Kidney tubule cell (primary cell): ENCODE measurements around the gene ASAP2.

ENCODE experiments used
- DNase-seq: peaks from one replicate; pipeline ENCODE4 v3.0.0-alpha.2; 2018; ENCODE audit warnings: low spot score

The ASAP2 gene

DNA sequence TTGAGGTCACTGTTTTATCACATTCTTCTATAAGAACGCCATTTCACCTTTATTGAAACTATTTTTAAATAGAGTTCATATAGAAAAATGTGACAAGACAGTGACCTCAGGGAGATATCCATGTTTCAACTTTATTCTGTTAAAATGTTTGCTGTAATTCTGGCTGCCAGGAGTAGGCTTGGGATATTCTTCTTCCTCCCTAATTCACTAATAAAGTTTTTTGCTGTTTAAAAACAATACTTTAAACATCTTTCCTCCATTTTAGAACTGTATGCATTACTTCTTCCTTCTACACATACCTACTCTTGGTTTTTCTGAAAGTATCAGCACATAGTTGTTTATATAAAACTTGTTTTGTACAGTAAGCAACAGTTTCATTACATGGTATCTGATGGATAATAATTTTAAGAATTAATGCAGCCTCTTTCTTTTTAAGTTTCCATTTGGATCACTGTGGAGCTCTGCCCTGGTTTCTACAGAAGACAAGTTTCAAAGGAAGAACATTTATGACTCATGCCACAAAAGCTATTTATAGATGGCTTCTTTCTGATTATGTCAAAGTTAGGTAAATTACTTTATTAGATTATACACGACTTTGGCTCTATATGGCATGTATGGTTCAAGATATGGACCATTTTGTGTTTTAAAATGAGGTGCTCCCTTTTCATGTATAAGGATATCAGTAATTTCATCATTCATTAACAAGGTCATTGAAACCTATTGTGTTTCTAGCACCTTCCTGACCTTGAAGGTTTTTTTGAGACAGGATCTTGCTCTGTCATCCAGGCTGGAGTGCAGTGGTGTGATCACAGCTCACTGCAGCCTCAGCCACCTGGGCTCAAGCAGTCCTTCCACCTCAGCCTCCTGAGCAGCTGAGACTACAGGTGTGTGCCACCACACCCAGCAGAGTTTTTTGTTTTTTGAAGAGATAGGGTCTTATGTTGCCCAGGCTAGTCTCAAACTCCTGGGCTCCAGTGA lies 224.0 kb downstream of the ASAP2 start:
- peak; percentile 29 for DNase-seq

DNA sequence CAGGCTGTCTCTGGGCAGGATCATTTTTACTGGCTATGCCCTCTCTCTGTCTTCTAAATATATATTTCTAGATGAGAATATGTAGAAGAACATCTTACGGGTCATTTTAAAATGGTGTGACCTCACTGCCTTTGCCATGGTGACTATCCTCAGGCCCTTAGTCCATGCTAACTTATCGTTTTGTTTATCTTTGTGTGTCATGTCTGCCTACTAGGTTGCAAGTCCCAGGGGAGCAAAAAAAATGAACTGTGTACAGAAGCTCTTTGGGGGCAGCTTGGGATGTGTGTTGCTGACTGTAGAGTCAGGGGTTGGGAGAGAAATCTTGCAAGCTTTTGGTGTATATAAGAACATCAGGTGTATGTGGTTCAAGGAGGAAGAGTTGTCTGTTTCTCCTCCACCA lies 227.9 kb downstream of the ASAP2 start:
- DNase-seq = no peak

DNA sequence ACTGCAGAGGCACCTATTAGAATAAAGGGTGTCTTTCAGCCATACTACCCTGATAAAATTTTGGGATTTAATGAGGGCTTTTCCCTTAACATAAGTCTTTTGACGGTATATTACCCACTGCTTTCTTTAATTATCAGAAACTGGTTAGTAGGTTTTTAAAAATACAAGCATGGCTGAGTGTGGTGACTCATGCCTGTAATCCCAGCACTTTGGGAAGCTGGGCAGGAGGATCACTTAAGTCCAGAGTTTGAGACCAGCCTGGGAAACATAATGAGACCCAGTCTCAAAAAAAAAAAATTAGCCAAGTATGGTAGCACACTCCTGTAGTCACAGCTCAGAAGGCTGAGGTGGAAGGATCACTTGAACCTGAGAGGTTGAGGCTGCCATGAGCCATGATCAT lies 232.9 kb downstream of the ASAP2 start:
- DNase-seq = no peak

DNA sequence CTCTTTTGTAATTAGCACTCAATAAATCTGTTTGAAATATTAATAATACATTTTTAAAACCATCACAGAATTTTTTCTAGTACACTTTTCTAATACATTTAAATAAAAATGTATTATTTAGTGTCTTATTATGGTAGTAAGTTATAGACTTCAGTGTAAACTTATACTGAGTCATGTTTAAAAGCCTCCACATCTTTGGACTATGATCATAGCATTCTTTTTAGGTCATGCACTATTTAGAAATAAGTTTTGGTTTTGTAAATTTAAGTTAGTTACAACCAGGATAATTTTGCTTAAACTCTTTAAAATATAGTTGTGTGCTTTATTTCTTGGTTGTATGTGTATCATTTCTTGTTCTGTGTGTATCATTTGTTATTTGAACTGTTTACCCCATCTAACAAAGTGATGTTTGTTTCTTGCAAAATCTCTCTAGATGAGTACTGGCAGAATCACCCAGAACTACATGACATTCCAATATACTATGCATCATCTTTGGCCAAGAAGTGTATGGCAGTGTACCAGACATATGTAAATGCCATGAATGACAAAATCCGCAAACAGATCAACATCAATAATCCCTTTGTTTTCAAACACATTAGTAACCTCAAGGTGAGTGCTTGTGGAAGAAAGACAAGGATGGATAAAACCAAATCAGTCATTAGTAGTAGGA lies 233.6 kb downstream of the ASAP2 start:
- no peak for DNase-seq

DNA sequence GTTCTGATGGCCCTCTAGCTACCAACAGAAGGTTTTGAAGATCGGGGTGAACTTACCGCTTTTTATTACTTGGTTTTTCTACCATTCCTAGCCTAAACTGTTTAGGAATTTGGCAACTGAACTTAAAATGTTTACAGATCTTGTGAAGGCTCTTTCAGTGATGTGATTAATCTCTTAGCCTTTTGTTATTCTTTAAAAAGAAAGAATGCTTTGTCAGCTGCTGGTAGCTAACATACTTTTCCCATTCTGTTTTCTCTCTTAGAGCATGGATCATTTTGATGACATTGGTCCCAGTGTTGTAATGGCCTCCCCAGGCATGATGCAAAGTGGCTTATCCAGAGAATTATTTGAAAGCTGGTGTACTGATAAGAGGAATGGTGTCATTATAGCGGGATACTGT lies 234.9 kb downstream of the ASAP2 start:
- DNase-seq = no peak

DNA sequence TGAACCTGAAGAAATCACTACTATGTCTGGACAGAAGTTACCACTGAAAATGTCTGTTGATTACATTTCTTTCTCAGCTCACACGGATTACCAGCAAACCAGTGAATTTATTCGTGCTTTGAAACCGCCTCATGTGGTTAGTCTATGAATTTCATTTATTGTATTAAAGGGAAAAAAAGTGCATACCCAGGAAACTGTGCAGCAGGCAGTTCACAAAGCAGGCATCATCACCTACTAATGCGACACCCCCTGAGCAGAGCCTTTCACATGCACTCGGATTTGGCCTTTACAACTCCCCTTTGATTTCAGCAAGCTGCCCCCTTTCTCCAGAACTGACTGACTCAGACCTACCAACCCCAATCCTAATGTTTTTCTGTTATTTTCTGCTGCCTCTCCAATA lies 236.9 kb downstream of the ASAP2 start:
- DNase-seq = no peak

DNA sequence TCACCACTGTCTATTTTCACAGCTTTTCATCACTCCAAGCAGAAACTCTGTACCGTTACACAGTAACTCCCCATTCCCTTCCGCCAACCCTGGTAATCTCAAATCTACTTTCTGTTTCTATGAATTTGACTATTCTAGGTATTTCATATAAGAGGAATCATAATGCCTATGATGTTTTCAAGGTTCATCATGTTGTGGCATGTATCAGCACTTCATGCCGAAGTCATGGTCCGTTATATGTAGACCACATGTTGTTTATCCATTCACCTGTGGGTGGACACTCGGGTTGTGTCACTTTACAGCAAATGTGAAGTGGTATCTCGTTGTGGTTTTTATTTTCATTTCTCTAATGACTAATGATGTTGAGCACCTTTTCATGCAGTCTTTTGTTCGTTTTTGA lies 238.5 kb downstream of the ASAP2 start:
- no peak for DNase-seq

DNA sequence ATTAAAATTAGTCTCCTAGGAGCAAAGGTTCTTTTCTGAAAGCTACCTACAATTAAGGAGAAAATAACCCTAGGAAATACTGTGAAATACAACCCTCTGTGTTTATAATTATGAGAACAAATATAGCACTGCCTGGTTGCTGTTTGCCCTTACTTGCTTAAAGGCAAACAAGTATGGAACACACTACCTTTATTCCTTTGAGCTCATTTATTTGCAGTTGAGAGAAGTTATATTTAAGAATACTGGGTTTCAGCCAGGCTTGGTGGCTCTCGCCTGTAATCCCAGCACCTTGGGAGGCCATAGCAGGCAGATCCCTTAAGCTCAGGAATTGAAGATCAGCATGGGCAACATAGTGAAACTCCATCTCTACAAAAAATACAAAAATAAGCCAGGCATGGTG lies 244.6 kb downstream of the ASAP2 start:
- DNase-seq = no peak
